DOHH2 (cell line): ENCODE data around the gene INTS7.

Experiments used
- EZH2phosphoT487 ChIP-seq: fragments of 200-600 bp; sonication (generic); IDR thresholded peaks from 2 replicates; pipeline ENCODE4 v1.6.1; 2017; ENCODE audit warnings: borderline replicate concordance, mild to moderate bottlenecking, antibody characterized with exemption, low read length, moderate library complexity, mixed read lengths
- TF ChIP-seq, protein P1 (sequence below): fragments of 200-600 bp; sonication (generic); IDR thresholded peaks from one replicate; pipeline ENCODE4 v1.5.1; 2014; ENCODE audit warnings: antibody characterized with exemption, mild to moderate bottlenecking, low read depth, low read length; ENCODE audit not compliant: poor library complexity, severe bottlenecking

DNA sequence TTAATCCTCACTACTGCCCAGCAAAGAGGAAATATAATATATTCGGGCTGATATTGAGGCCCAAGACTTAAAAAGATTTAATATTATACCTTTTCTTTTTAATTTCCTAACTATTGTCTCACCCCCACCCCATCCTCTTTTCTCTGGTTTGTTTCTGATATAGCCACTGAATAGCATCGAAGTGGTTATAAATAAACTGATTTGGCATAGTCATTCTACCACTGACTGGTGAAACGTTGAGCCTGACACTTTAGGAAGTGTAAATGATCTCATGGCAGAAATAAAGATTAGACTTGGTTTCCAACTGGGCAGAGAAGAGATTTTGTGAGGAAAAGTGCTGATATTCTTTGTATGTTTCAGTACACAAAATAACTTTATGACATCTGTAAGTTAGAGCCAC is 39.5 kb upstream of the INTS7 start:
- TF ChIP-seq, protein P1, sequence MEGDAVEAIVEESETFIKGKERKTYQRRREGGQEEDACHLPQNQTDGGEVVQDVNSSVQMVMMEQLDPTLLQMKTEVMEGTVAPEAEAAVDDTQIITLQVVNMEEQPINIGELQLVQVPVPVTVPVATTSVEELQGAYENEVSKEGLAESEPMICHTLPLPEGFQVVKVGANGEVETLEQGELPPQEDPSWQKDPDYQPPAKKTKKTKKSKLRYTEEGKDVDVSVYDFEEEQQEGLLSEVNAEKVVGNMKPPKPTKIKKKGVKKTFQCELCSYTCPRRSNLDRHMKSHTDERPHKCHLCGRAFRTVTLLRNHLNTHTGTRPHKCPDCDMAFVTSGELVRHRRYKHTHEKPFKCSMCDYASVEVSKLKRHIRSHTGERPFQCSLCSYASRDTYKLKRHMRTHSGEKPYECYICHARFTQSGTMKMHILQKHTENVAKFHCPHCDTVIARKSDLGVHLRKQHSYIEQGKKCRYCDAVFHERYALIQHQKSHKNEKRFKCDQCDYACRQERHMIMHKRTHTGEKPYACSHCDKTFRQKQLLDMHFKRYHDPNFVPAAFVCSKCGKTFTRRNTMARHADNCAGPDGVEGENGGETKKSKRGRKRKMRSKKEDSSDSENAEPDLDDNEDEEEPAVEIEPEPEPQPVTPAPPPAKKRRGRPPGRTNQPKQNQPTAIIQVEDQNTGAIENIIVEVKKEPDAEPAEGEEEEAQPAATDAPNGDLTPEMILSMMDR = no peak
- TF ChIP-seq EZH2phosphoT487 = no peak
